Hematopoietic multipotent progenitor cell treated with erythropoietin and hydrocortisone succinate and interleukin-3 and kit ligand, for 17 days (in vitro differentiated cells): ENCODE results near the gene PNRC2.
A peak's percentile ranks its signal among the peaks of the same experiment; 100 is the strongest.
"Not testable (repeated sequence)": the region's sequence is repeated elsewhere in the genome, so short reads cannot be mapped to it uniquely, and the experiment has no call there.

Source experiments
- DNase-seq: peaks from one replicate; pipeline ENCODE4 v3.0.0-alpha.2; 2015; ENCODE audit warnings: low spot score

The PNRC2 gene

GRCh38 chr1:23953020-23953419, 6.6 kb upstream of the PNRC2 start:
- no peak for DNase-seq

- DNase-seq = no peak
Measured at GRCh38 chr1:23957096-23957495, 2.5 kb upstream of the PNRC2 start.

- DNase-seq = not testable (repeated sequence)
Measured at GRCh38 chr1:23958040-23958809, 1.4 kb upstream of the PNRC2 start.

- DNase-seq = peak; percentile 65
Measured at GRCh38 chr1:23958810-23959460, 693 bp upstream of the PNRC2 start.

- peak; percentile 65 for DNase-seq
Measured at GRCh38 chr1:23960291-23961020, 828 bp downstream of the PNRC2 start.

GRCh38 chr1:23963617-23964234, 4.1 kb downstream of the PNRC2 start:
- no peak for DNase-seq

- DNase-seq = no peak
Measured at GRCh38 chr1:23964235-23964668, 4.6 kb downstream of the PNRC2 start.

GRCh38 chr1:23964790-23965740, 5.4 kb downstream of the PNRC2 start:
- DNase-seq = peak; percentile 21

GRCh38 chr1:23966973-23967493, 7.4 kb downstream of the PNRC2 start:
- DNase-seq = no peak

- no peak for DNase-seq
Measured at GRCh38 chr1:23967871-23968270, 8.2 kb downstream of the PNRC2 start.

- no peak for DNase-seq
Measured at GRCh38 chr1:23977187-23977853, 17.7 kb downstream of the PNRC2 start.

GRCh38 chr1:23977854-23978191, 18.2 kb downstream of the PNRC2 start:
- DNase-seq = peak; percentile 30

GRCh38 chr1:23978805-23979204, 19.2 kb downstream of the PNRC2 start:
- DNase-seq = peak; percentile 33

GRCh38 chr1:23979387-23979880, 19.8 kb downstream of the PNRC2 start:
- DNase-seq = peak; percentile 43

- peak; percentile 98 for DNase-seq
Measured at GRCh38 chr1:23979881-23980727, 20.5 kb downstream of the PNRC2 start, which contains the start of gene SRSF10. Gene SRSF10 (minus strand): TSS chr1:23980327. CDS start chr1:23980255, 72 bp downstream.

GRCh38 chr1:23980728-23981070, 21.1 kb downstream of the PNRC2 start:
- no peak for DNase-seq

- DNase-seq = peak; percentile 39
Measured at GRCh38 chr1:23984417-23985186, 25.0 kb downstream of the PNRC2 start.

GRCh38 chr1:23987038-23987437, 27.4 kb downstream of the PNRC2 start:
- DNase-seq = not testable (repeated sequence)

GRCh38 chr1:23989263-23989662, 29.6 kb downstream of the PNRC2 start:
- DNase-seq = no peak
